COLO668 (cell line): ENCODE results near the gene NOLC1.

Experiments
- DNase-seq: peaks from one replicate; lab custom pipeline; 2025; ENCODE audit not compliant: unreplicated experiment; lab: John Stamatoyannopoulos, UW

Gene NOLC1

GRCh38 chr10:102121739-102122372 is 30.3 kb upstream of the NOLC1 start:
- no peak for DNase-seq

GRCh38 chr10:102122450-102122849 is 29.7 kb upstream of the NOLC1 start:
- DNase-seq, result no peak

GRCh38 chr10:102123223-102123622 is 29.0 kb upstream of the NOLC1 start:
- DNase-seq, result no peak

- peak; percentile 26 for DNase-seq
Measured at GRCh38 chr10:102131286-102132170, 20.7 kb upstream of the NOLC1 start.

GRCh38 chr10:102132193-102132562 is 20.0 kb upstream of the NOLC1 start:
- DNase-seq, result no peak

GRCh38 chr10:102132563-102133372 is 19.4 kb upstream of the NOLC1 start, which contains the start of gene PPRC1:
Gene PPRC1 (plus strand): TSS chr10:102133040. CDS start chr10:102133069, 29 bp downstream.
- peak; percentile 94 for DNase-seq

- peak; percentile 56 for DNase-seq
Measured at GRCh38 chr10:102133373-102134195, 18.6 kb upstream of the NOLC1 start.

- DNase-seq, result no peak
Measured at GRCh38 chr10:102134416-102134815, 17.8 kb upstream of the NOLC1 start.

- peak; percentile 26 for DNase-seq
Measured at GRCh38 chr10:102135956-102136526, 16.1 kb upstream of the NOLC1 start.

GRCh38 chr10:102139281-102140110 is 12.7 kb upstream of the NOLC1 start:
- DNase-seq, result no peak

GRCh38 chr10:102140218-102140617 is 12.0 kb upstream of the NOLC1 start:
- no peak for DNase-seq

GRCh38 chr10:102140913-102141540 is 11.2 kb upstream of the NOLC1 start:
- DNase-seq, result no peak

GRCh38 chr10:102141583-102142107 is 10.5 kb upstream of the NOLC1 start:
- DNase-seq, result no peak

GRCh38 chr10:102146971-102147428 is 5.2 kb upstream of the NOLC1 start:
- no peak for DNase-seq

GRCh38 chr10:102147561-102147960 is 4.6 kb upstream of the NOLC1 start:
- no peak for DNase-seq

GRCh38 chr10:102148275-102148674 is 3.9 kb upstream of the NOLC1 start:
- DNase-seq, result no peak

- DNase-seq, result no peak
Measured at GRCh38 chr10:102150970-102151773, 1.0 kb upstream of the NOLC1 start.

GRCh38 chr10:102152545-102152890 is 329 bp downstream of the NOLC1 start:
- DNase-seq, result peak; percentile 31
